GM13977 (cell line): ENCODE results near the gene PDLIM7.

ENCODE experiments used
- DNase-seq: peaks from one replicate; pipeline ENCODE4 v3.0.0; 2012; ENCODE audit warnings: low spot score
- CTCF ChIP-seq: IDR thresholded peaks from 2 replicates; pipeline ENCODE4 v1.5.1; 2012; ENCODE audit warnings: mild to moderate bottlenecking, control low read depth; ENCODE audit not compliant: insufficient read depth; ENCODE audit errors: extremely low read depth, missing control alignments
- in situ Hi-C: fragments of 300-500 bp; cut with MboI; formaldehyde crosslinking; loops from one replicate; pipeline ENCODE4 v1.12.0; 2022; ENCODE audit warnings: low sequenced_read_pairs, low pct_unique_long_range_greater_than_20kb, mixed read lengths, inconsistent platforms; ENCODE audit not compliant: unreplicated experiment

Gene PDLIM7

GRCh38 chr5:177465044-177465443 lies 32.4 kb downstream of the PDLIM7 start:
- TF ChIP-seq CTCF: no peak
- in situ Hi-C loops: no loop called here
- DNase-seq: no peak

GRCh38 chr5:177462021-177462670 lies 35.3 kb downstream of the PDLIM7 start:
- no peak for DNase-seq
- no peak for TF ChIP-seq CTCF
- in situ Hi-C loops: no loop called here

- TF ChIP-seq CTCF: no peak
- no peak for DNase-seq
- in situ Hi-C loops: loop anchor here (10.0 kb wide), 1 partner anchor 55 kb away; the partner anchor contains the start of genes F12 and PFN3
Observed at GRCh38 chr5:177459819-177460628, 37.4 kb downstream of the PDLIM7 start.

- in situ Hi-C loops: loop anchor here (10.0 kb wide), 1 partner anchor 55 kb away; the partner anchor contains the start of genes F12 and PFN3
- DNase-seq: no peak
- no peak for TF ChIP-seq CTCF
Observed at GRCh38 chr5:177459357-177459756, 38.0 kb downstream of the PDLIM7 start.

GRCh38 chr5:177458912-177459350 lies 38.5 kb downstream of the PDLIM7 start:
- no peak for DNase-seq
- no peak for TF ChIP-seq CTCF
- in situ Hi-C loops: loop anchor here (10.0 kb wide), 1 partner anchor 54 kb away; the partner anchor contains the start of genes F12 and PFN3

GRCh38 chr5:177457852-177458681 lies 39.3 kb downstream of the PDLIM7 start:
- DNase-seq: no peak
- in situ Hi-C loops: loop anchor here (10.0 kb wide), 1 partner anchor 53 kb away; the partner anchor contains the start of genes F12 and PFN3
- no peak for TF ChIP-seq CTCF
